ENCODE measurements around the gene MTERF2. TPM values are rescaled to one million over a fixed set of nuclear protein-coding genes. Genes with fewer than 3 reads are reported as not detected.
"Not testable (repeated sequence)": the region's sequence is repeated elsewhere in the genome, so short reads cannot be mapped to it uniquely, and the experiment has no call there.

Gene MTERF2
- total and polyA plus RNA-seq, 9 donors: 25.2 to 37.7 (median 32.9) TPM

DNA sequence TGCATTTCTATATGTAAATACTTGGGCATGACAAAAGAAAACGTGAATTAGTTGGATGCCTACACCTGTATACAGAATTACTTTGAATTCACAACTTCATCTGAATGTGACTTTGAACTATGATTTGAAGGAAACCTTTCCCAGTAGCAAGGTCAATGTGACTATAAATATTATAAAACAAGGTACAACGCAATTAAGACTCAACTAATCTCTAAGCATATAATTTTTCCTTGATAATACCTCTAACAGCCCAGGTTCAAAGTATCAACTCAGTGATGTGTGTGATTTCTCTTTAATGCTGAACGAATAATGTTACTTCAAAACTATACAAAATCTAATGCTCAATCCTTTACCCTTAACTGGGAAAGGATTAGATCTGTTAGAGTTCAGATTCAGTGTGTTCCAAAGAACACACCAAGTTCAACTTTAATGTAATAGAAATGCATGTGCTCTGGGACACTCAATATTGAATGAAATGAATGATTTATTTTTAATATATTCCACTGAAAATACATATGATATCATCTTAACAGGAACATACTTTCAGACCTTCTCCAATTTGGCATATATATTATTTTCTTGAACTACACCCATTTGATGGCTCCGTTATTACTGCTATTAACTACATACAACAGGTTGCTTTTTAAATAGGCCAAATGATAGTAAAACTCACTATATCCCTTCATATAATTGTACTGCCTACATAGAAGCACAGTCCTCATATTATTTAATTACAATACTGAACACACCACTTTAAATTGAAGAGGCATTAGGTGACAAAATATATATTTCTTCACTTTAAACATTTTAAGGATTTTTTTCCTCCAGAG lies 40.1 kb upstream of the MTERF2 start:
- Histone ChIP-seq H3K36me3 (ENCODE audit: control insufficient read depth, insufficient read depth, low read length) (no peaks in the 10 kb centered on the region), H3K27me3 (ENCODE audit: control insufficient read depth, insufficient read depth, low read length) (no peaks in the 10 kb centered on the region), H3K4me1 (ENCODE audit: control insufficient read depth, insufficient read depth, low read length) (peaks cover 9% of the 10 kb centered on the region), H3K27ac (ENCODE audit: low read length) (peak overlapping the region; percentile 97), H3K4me3 (ENCODE audit: low read length) (no peak overlapping the region), H3K9me3 (replicated peaks; ENCODE audit: control insufficient read depth, low read depth, low read length) (no peaks in the 10 kb centered on the region)
- DNase-seq: peak; percentile 86
- WGBS (ENCODE audit: insufficient coverage): no CpG with 5 or more reads among the region's 4 CpGs

DNA sequence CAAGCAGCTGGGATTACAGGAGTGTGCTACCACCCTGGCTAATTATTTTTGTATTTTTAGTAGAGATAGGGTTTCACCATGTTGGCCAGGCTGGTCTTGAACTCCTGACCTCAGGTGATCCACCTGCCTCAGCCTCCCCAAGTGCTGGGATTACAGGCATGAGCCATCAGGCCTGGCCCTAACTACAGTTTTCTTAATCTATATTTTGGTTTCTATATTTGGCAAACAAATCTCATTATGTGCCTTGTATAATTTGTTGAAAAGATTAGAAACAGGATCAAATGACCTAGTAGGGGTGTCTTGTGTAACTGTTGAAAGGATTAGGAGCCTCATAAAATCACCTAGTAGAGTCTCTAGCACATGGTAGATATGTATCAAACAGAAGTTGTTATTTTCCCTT lies 39.4 kb upstream of the MTERF2 start:
- not testable (repeated sequence) for H3K27me3 ChIP-seq (ENCODE audit: control insufficient read depth, insufficient read depth, low read length); H3K4me1 ChIP-seq (ENCODE audit: control insufficient read depth, insufficient read depth, low read length); H3K4me3 ChIP-seq (ENCODE audit: low read length); DNase-seq; H3K9me3 ChIP-seq (replicated peaks; ENCODE audit: control insufficient read depth, low read depth, low read length); H3K36me3 ChIP-seq (ENCODE audit: control insufficient read depth, insufficient read depth, low read length)
- H3K27ac ChIP-seq (ENCODE audit: low read length): peak overlapping the region; percentile 97

DNA sequence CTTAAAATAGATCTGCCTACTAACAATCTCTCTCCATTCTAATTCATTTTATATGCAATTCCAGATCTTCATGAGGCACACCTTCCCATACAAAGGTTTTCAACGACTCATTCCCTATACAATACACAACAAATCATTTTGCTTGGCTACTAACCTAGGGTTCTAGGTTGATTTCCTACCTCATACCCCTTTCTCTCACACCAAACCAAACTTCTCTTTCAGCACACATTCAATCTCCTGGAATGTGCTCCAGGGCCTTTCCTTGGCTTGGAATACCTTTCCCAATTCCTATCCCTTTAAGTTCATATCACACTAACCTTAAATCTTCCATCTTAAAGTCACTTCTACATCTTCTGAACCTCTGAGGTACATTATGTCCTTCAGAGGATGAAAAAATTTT lies 38.7 kb upstream of the MTERF2 start:
- WGBS (ENCODE audit: insufficient coverage): 62% methylated on average over 1 of the region's 1 CpG
- peaks cover 9% of the 10 kb centered on the region for H3K4me1 ChIP-seq (ENCODE audit: control insufficient read depth, insufficient read depth, low read length)

DNA sequence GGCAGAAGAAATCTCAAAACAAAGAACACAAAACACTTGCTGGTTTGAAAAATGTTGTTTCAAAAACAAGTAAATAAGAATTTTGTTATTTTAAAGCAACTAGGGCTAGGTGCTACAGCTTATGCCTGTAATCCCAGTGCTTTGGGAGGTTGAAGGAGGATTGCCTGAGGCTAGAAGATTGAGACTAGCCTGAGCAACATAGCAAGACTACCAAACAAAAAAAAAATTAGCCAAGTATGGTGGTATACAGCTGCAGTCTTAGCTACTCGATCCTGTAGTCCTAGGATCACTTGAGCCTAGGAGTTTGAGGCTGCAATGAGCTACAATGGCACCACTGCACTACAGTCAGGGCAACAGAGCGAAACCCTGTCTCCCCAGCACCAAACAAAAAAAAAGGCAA lies 32.6 kb upstream of the MTERF2 start:
- H3K27ac ChIP-seq (ENCODE audit: low read length): no peak overlapping the region
- no CpG with 5 or more reads among the region's 2 CpGs for WGBS (ENCODE audit: insufficient coverage)

More for the DNA sequence above, 38.7 kb upstream of the MTERF2 start:
- Histone ChIP-seq H3K36me3 (ENCODE audit: control insufficient read depth, insufficient read depth, low read length) (no peaks in the 10 kb centered on the region), H3K9me3 (replicated peaks; ENCODE audit: control insufficient read depth, low read depth, low read length) (no peaks in the 10 kb centered on the region), H3K27me3 (ENCODE audit: control insufficient read depth, insufficient read depth, low read length) (no peaks in the 10 kb centered on the region), H3K4me3 (ENCODE audit: low read length) (no peak overlapping the region), H3K27ac (ENCODE audit: low read length) (peak overlapping the region; percentile 54)
- DNase-seq: no peak

DNA sequence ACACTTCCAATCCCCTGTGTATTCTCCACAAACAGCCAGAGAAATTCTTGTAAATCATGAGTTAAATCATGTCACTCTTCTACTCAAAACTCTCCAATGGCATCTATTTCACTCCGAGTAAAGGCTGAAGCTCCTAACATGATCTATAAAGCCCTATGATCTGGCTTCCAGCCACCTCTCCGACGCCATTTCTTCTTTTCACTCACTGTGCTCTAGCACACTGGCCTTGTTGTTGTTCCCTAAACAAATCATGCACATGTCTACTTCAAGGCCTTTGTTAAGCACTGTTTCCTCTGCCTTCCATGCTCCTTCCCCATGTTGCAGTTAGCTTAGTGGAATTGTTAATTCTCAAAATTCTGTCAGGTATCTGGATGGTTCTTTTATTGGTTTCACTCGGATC lies 30.1 kb upstream of the MTERF2 start:
- DNase-seq: no peak
- Histone ChIP-seq H3K27ac (ENCODE audit: low read length) (no peak overlapping the region), H3K4me3 (ENCODE audit: low read length) (no peak overlapping the region), H3K36me3 (ENCODE audit: control insufficient read depth, insufficient read depth, low read length) (no peaks in the 10 kb centered on the region), H3K4me1 (ENCODE audit: control insufficient read depth, insufficient read depth, low read length) (no peaks in the 10 kb centered on the region), H3K27me3 (ENCODE audit: control insufficient read depth, insufficient read depth, low read length) (no peaks in the 10 kb centered on the region), H3K9me3 (replicated peaks; ENCODE audit: control insufficient read depth, low read depth, low read length) (no peaks in the 10 kb centered on the region)
- no CpG with 5 or more reads among the region's 4 CpGs for WGBS (ENCODE audit: insufficient coverage)

More for the DNA sequence above, 32.6 kb upstream of the MTERF2 start:
- no peak overlapping the region for H3K4me3 ChIP-seq (ENCODE audit: low read length)
- no peaks in the 10 kb centered on the region for H3K36me3 ChIP-seq (ENCODE audit: control insufficient read depth, insufficient read depth, low read length)
- no peaks in the 10 kb centered on the region for H3K27me3 ChIP-seq (ENCODE audit: control insufficient read depth, insufficient read depth, low read length)
- no peaks in the 10 kb centered on the region for H3K4me1 ChIP-seq (ENCODE audit: control insufficient read depth, insufficient read depth, low read length)
- H3K9me3 ChIP-seq (replicated peaks; ENCODE audit: control insufficient read depth, low read depth, low read length): no peaks in the 10 kb centered on the region
- no peak for DNase-seq

DNA sequence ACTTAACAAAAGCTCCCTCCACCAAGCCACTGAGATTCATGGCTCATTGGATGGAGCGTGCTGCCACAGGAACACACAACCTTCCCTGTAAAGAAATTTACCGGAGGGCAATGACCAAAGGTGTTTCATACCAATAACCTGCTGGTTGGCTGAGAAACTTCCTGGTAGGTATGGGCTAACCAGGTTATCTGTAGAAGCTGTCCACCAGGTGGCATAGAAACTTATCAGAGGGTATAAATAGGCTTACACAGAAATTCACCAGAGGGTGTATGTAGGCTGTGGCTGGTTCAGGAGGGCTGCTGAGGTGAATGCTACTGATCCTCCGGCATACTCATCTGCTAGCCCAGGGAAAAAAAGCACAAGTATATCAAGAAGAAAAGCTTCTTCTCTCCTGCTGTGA lies 27.1 kb upstream of the MTERF2 start:
- WGBS (ENCODE audit: insufficient coverage): 100% methylated on average over 1 of the region's 3 CpGs
- H3K36me3 ChIP-seq (ENCODE audit: control insufficient read depth, insufficient read depth, low read length): no peaks in the 10 kb centered on the region
- no peak overlapping the region for H3K4me3 ChIP-seq (ENCODE audit: low read length)
- H3K4me1 ChIP-seq (ENCODE audit: control insufficient read depth, insufficient read depth, low read length): no peaks in the 10 kb centered on the region
- no peak for DNase-seq
- peaks cover 2% of the 10 kb centered on the region for H3K9me3 ChIP-seq (replicated peaks; ENCODE audit: control insufficient read depth, low read depth, low read length)
- H3K27ac ChIP-seq (ENCODE audit: low read length): no peak overlapping the region
- no peaks in the 10 kb centered on the region for H3K27me3 ChIP-seq (ENCODE audit: control insufficient read depth, insufficient read depth, low read length)

DNA sequence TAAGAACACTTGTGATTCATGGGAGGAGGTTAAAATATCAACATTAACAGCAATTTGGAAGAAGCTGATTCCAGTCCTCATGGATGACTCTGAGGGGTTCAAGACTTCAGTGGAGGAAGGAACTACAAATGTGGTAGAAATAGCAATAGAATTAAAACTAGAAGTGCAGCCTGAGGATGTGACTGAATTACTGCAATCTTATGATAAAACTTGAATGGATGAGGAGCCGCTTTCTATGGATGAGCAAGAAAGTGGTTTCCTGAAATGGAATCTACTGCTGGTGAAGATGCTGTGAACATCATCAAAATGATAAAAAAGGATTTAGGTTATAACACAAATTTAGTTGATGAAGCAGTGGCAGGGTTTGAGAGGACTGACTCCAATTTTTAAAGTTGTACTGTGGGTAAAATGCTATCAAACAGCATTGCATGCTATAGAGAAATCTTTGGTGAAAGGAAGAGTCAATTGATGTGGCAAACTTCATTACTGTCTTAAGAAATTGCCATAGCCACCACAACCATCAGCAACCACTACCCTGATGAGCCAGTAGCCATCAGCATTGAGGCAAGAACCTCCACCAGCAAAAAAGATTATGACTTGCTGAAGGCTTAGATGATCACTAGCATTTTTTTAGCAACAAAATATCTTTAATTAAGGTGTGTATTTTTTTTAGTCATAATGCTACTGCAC lies 25.9 kb upstream of the MTERF2 start:
- H3K4me3 ChIP-seq (ENCODE audit: low read length): no peak overlapping the region
- H3K27ac ChIP-seq (ENCODE audit: low read length): no peak overlapping the region
- no peak for DNase-seq
- 89% methylated on average over 1 of the region's 1 CpG for WGBS (ENCODE audit: insufficient coverage)
- no peaks in the 10 kb centered on the region for H3K36me3 ChIP-seq (ENCODE audit: control insufficient read depth, insufficient read depth, low read length)
- peaks cover 2% of the 10 kb centered on the region for H3K9me3 ChIP-seq (replicated peaks; ENCODE audit: control insufficient read depth, low read depth, low read length)
- no peaks in the 10 kb centered on the region for H3K4me1 ChIP-seq (ENCODE audit: control insufficient read depth, insufficient read depth, low read length)
- H3K27me3 ChIP-seq (ENCODE audit: control insufficient read depth, insufficient read depth, low read length): no peaks in the 10 kb centered on the region

DNA sequence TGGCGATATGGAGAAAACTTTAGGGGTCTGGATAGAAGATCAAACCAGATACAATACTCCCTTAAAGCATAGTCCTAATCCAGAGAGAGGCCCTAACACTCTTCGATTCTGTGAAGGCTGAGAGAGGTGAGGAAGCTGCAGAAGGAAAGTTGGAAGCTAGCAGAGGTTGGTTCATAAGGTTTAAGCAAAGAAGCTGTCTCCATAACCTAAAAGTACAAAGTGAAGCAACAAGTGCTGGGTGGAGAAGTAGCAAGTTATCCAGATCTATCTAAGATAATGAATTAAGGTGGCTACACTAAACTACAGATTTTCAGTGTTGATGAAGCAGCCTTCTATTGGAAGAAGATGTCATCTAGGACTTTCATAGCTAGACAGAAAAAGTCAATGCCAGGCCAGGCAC lies 24.6 kb upstream of the MTERF2 start:
- no CpG with 5 or more reads among the region's 2 CpGs for WGBS (ENCODE audit: insufficient coverage)
- Histone ChIP-seq H3K27me3 (ENCODE audit: control insufficient read depth, insufficient read depth, low read length) (no peaks in the 10 kb centered on the region), H3K4me3 (ENCODE audit: low read length) (no peak overlapping the region), H3K27ac (ENCODE audit: low read length) (no peak overlapping the region), H3K9me3 (replicated peaks; ENCODE audit: control insufficient read depth, low read depth, low read length) (peaks cover 2% of the 10 kb centered on the region), H3K36me3 (ENCODE audit: control insufficient read depth, insufficient read depth, low read length) (no peaks in the 10 kb centered on the region), H3K4me1 (ENCODE audit: control insufficient read depth, insufficient read depth, low read length) (no peaks in the 10 kb centered on the region)
- DNase-seq: no peak

DNA sequence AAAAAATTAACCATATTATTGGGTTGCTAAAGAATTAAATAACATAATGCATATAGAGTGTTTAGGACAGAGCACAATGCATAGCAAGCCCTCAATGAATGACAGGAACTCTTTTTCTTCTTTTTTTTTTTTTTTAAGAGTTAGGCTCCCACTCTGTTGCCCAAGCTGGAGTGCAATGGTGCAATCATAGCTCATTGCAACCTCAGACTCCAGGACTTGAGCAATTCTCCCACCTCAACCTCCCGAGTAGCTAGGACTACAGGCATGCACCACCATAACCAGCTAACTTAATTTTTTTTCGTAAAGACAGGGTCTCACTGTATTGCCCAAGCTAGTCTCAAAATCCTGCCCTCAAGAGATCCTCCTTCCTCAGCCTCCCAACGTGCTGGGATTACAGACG lies 20.5 kb upstream of the MTERF2 start:
- 90% methylated on average over 2 of the region's 4 CpGs for WGBS (ENCODE audit: insufficient coverage)
- no peak for DNase-seq
- Histone ChIP-seq H3K27ac (ENCODE audit: low read length) (no peak overlapping the region), H3K4me1 (ENCODE audit: control insufficient read depth, insufficient read depth, low read length) (no peaks in the 10 kb centered on the region), H3K27me3 (ENCODE audit: control insufficient read depth, insufficient read depth, low read length) (no peaks in the 10 kb centered on the region), H3K4me3 (ENCODE audit: low read length) (no peak overlapping the region), H3K36me3 (ENCODE audit: control insufficient read depth, insufficient read depth, low read length) (no peaks in the 10 kb centered on the region), H3K9me3 (replicated peaks; ENCODE audit: control insufficient read depth, low read depth, low read length) (peaks cover 2% of the 10 kb centered on the region)

DNA sequence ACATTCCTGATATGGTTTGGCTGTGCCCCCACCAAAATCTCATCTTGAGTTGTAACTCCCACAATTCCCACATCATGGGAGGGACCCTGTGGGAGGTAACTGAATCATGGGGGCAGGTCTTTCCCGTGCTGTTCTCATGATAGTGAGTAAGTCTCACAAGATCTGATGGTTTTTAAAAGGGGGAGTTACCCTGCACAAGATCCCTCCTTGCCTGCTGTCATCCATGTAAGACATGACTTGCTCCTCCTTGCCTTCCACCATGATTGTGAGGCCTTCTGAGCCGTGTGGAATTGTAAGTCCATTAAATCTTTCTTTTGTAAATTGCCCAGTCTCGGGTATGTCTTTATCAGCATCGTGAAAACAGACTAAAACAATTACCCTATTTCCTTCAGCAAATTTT lies 15.7 kb upstream of the MTERF2 start:
- not testable (repeated sequence) for H3K27ac ChIP-seq (ENCODE audit: low read length); DNase-seq; H3K27me3 ChIP-seq (ENCODE audit: control insufficient read depth, insufficient read depth, low read length); H3K4me1 ChIP-seq (ENCODE audit: control insufficient read depth, insufficient read depth, low read length); H3K9me3 ChIP-seq (replicated peaks; ENCODE audit: control insufficient read depth, low read depth, low read length); H3K4me3 ChIP-seq (ENCODE audit: low read length); H3K36me3 ChIP-seq (ENCODE audit: control insufficient read depth, insufficient read depth, low read length)
- WGBS (ENCODE audit: insufficient coverage): 100% methylated on average over 1 of the region's 4 CpGs

Measured in muscle of leg (tissue), 11 donors.